ENCODE results near the gene CLEC1A. TPM values are rescaled to one million over a fixed set of nuclear protein-coding genes. Genes with fewer than 3 reads are reported as not detected.

The CLEC1A gene
- total and polyA plus RNA-seq, 3 experiments from 2014 or later = not detected

GRCh38 chr12:10097521-10097920 is 1.3 kb downstream of the CLEC1A start:
- ChIA-PET POLR2A (no interaction called here), CTCF (no interaction called here)
- H3K27me3 ChIP-seq (ENCODE audit: insufficient read depth, low read length, poor library complexity, severe bottlenecking) = no peaks in the 10 kb centered on the region
- no peaks in the 10 kb centered on the region for H3K36me3 Mint-ChIP-seq
- H3K9me3 Mint-ChIP-seq = no peaks in the 10 kb centered on the region
- no peaks in the 10 kb centered on the region for H3K4me1 ChIP-seq (ENCODE audit: insufficient read depth, low read length)
- peaks cover 9 to 23% of the 10 kb centered on the region in 2 donors for H3K27me3 Mint-ChIP-seq
- H3K9me3 ChIP-seq (ENCODE audit: low read length) = no peaks in the 10 kb centered on the region
- no peak overlapping the region for H3K27ac Mint-ChIP-seq
- no peaks in the 10 kb centered on the region for H3K36me3 ChIP-seq (ENCODE audit: insufficient read depth, low read length)
- H3K4me1 Mint-ChIP-seq = no peaks in the 10 kb centered on the region
- H3K4me3 Mint-ChIP-seq = no peak overlapping the region
- no peak for DNase-seq
- no peak overlapping the region for H3K4me3 ChIP-seq (ENCODE audit: low read length)
- no peak overlapping the region for H3K27ac ChIP-seq (ENCODE audit: low read depth, low read length)

GRCh38 chr12:10095971-10096370 is 2.8 kb downstream of the CLEC1A start:
- no peaks in the 10 kb centered on the region for H3K9me3 ChIP-seq (ENCODE audit: low read length)
- no peak overlapping the region for H3K27ac Mint-ChIP-seq
- ChIA-PET POLR2A (no interaction called here), CTCF (no interaction called here)
- H3K27me3 ChIP-seq (ENCODE audit: insufficient read depth, low read length, poor library complexity, severe bottlenecking) = no peaks in the 10 kb centered on the region
- no peaks in the 10 kb centered on the region for H3K4me1 ChIP-seq (ENCODE audit: insufficient read depth, low read length)
- H3K36me3 Mint-ChIP-seq = no peaks in the 10 kb centered on the region
- no peak overlapping the region for H3K4me3 Mint-ChIP-seq
- H3K4me3 ChIP-seq (ENCODE audit: low read length) = no peak overlapping the region
- no peaks in the 10 kb centered on the region for H3K4me1 Mint-ChIP-seq
- no peak overlapping the region for H3K27ac ChIP-seq (ENCODE audit: low read depth, low read length)
- H3K9me3 Mint-ChIP-seq = no peaks in the 10 kb centered on the region
- H3K27me3 Mint-ChIP-seq = peaks cover under 1 to 9% of the 10 kb centered on the region in 2 donors
- no peaks in the 10 kb centered on the region for H3K36me3 ChIP-seq (ENCODE audit: insufficient read depth, low read length)
- DNase-seq = no peak

GRCh38 chr12:10094646-10095395 is 4.0 kb downstream of the CLEC1A start:
- H3K4me3 Mint-ChIP-seq = no peak overlapping the region
- Histone ChIP-seq H3K36me3 (ENCODE audit: insufficient read depth, low read length) (no peaks in the 10 kb centered on the region), H3K27me3 (ENCODE audit: insufficient read depth, low read length, poor library complexity, severe bottlenecking) (no peaks in the 10 kb centered on the region), H3K4me3 (ENCODE audit: low read length) (no peak overlapping the region), H3K27ac (ENCODE audit: low read depth, low read length) (no peak overlapping the region), H3K4me1 (ENCODE audit: insufficient read depth, low read length) (no peaks in the 10 kb centered on the region), H3K9me3 (ENCODE audit: low read length) (no peaks in the 10 kb centered on the region)
- no peaks in the 10 kb centered on the region for H3K36me3 Mint-ChIP-seq
- H3K27ac Mint-ChIP-seq = no peak overlapping the region
- DNase-seq = no peak
- CTCF ChIA-PET = no interaction called here
- H3K9me3 Mint-ChIP-seq = no peaks in the 10 kb centered on the region
- H3K4me1 Mint-ChIP-seq = peaks cover 0 to 2% (median 0%) of the 10 kb centered on the region in 3 donors
- POLR2A ChIA-PET = no interaction called here
- H3K27me3 Mint-ChIP-seq = peaks cover 0 to 9% of the 10 kb centered on the region in 2 donors

GRCh38 chr12:10088955-10089900 is 9.6 kb downstream of the CLEC1A start:
- Histone ChIP-seq H3K36me3 (ENCODE audit: insufficient read depth, low read length) (no peaks in the 10 kb centered on the region), H3K27me3 (ENCODE audit: insufficient read depth, low read length, poor library complexity, severe bottlenecking) (no peaks in the 10 kb centered on the region), H3K27ac (ENCODE audit: low read depth, low read length) (no peak overlapping the region), H3K4me3 (ENCODE audit: low read length) (no peak overlapping the region), H3K9me3 (ENCODE audit: low read length) (no peaks in the 10 kb centered on the region), H3K4me1 (ENCODE audit: insufficient read depth, low read length) (no peaks in the 10 kb centered on the region)
- POLR2A ChIA-PET = no interaction called here
- Mint-ChIP-seq H3K9me3 (peaks cover 4 to 8% (median 6%) of the 10 kb centered on the region in 5 donors), H3K4me1 (peaks cover 0 to 3% (median 0%) of the 10 kb centered on the region in 3 donors), H3K27ac (no peak overlapping the region), H3K27me3 (peaks cover 5 to 16% of the 10 kb centered on the region in 2 donors), H3K4me3 (no peak overlapping the region), H3K36me3 (peaks cover 0 to 6% (median 2%) of the 10 kb centered on the region in 3 donors)
- DNase-seq = no peak
- CTCF ChIA-PET = no interaction called here

GRCh38 chr12:10088031-10088430 is 10.8 kb downstream of the CLEC1A start:
- Mint-ChIP-seq H3K27ac (no peak overlapping the region), H3K36me3 (peaks cover 0 to 14% (median 2%) of the 10 kb centered on the region in 3 donors), H3K27me3 (peaks cover 5 to 24% of the 10 kb centered on the region in 2 donors), H3K4me1 (peaks cover 0 to 3% (median 0%) of the 10 kb centered on the region in 3 donors), H3K4me3 (no peak overlapping the region), H3K9me3 (peaks cover 6 to 17% (median 13%) of the 10 kb centered on the region in 5 donors)
- no peaks in the 10 kb centered on the region for H3K9me3 ChIP-seq (ENCODE audit: low read length)
- no peaks in the 10 kb centered on the region for H3K36me3 ChIP-seq (ENCODE audit: insufficient read depth, low read length)
- no peak for DNase-seq
- no peak overlapping the region for H3K4me3 ChIP-seq (ENCODE audit: low read length)
- no peak overlapping the region for H3K27ac ChIP-seq (ENCODE audit: low read depth, low read length)
- no peaks in the 10 kb centered on the region for H3K27me3 ChIP-seq (ENCODE audit: insufficient read depth, low read length, poor library complexity, severe bottlenecking)
- ChIA-PET POLR2A (no interaction called here), CTCF (no interaction called here)
- no peaks in the 10 kb centered on the region for H3K4me1 ChIP-seq (ENCODE audit: insufficient read depth, low read length)

GRCh38 chr12:10086387-10086786 is 12.4 kb downstream of the CLEC1A start:
- H3K4me1 Mint-ChIP-seq = peaks cover 0 to 3% (median 0%) of the 10 kb centered on the region in 3 donors
- Histone ChIP-seq H3K36me3 (ENCODE audit: insufficient read depth, low read length) (no peaks in the 10 kb centered on the region), H3K9me3 (ENCODE audit: low read length) (no peaks in the 10 kb centered on the region), H3K27me3 (ENCODE audit: insufficient read depth, low read length, poor library complexity, severe bottlenecking) (no peaks in the 10 kb centered on the region), H3K4me1 (ENCODE audit: insufficient read depth, low read length) (no peaks in the 10 kb centered on the region), H3K27ac (ENCODE audit: low read depth, low read length) (no peak overlapping the region), H3K4me3 (ENCODE audit: low read length) (no peak overlapping the region)
- H3K27me3 Mint-ChIP-seq = peaks cover 8 to 40% of the 10 kb centered on the region in 2 donors
- DNase-seq = no peak
- no peak overlapping the region for H3K4me3 Mint-ChIP-seq
- ChIA-PET CTCF (no interaction called here), POLR2A (no interaction called here)
- peaks cover 0 to 22% (median 2%) of the 10 kb centered on the region in 3 donors for H3K36me3 Mint-ChIP-seq
- no peak overlapping the region for H3K27ac Mint-ChIP-seq
- H3K9me3 Mint-ChIP-seq = peaks cover 6 to 23% (median 16%) of the 10 kb centered on the region in 5 donors

GRCh38 chr12:10084733-10085132 is 14.1 kb downstream of the CLEC1A start:
- DNase-seq = no peak
- H3K36me3 ChIP-seq (ENCODE audit: insufficient read depth, low read length) = no peaks in the 10 kb centered on the region
- Mint-ChIP-seq H3K27me3 (peaks cover 18 to 44% of the 10 kb centered on the region in 2 donors), H3K4me1 (peaks cover 0 to under 1% (median 0%) of the 10 kb centered on the region in 3 donors), H3K36me3 (peaks cover 0 to 25% (median 5%) of the 10 kb centered on the region in 3 donors), H3K4me3 (no peak overlapping the region), H3K27ac (no peak overlapping the region), H3K9me3 (peaks cover 6 to 26% (median 16%) of the 10 kb centered on the region in 5 donors)
- no peak overlapping the region for H3K27ac ChIP-seq (ENCODE audit: low read depth, low read length)
- CTCF ChIA-PET = no interaction called here
- POLR2A ChIA-PET = no interaction called here
- H3K27me3 ChIP-seq (ENCODE audit: insufficient read depth, low read length, poor library complexity, severe bottlenecking) = no peaks in the 10 kb centered on the region
- H3K4me1 ChIP-seq (ENCODE audit: insufficient read depth, low read length) = no peaks in the 10 kb centered on the region
- no peak overlapping the region for H3K4me3 ChIP-seq (ENCODE audit: low read length)
- H3K9me3 ChIP-seq (ENCODE audit: low read length) = no peaks in the 10 kb centered on the region

Measured in CD8-positive, alpha-beta memory T cell (primary cell).